Measurements from ENCODE around the gene ADAM33. TPM values are rescaled to one million over a fixed set of nuclear protein-coding genes. Genes with fewer than 3 reads are reported as not detected.

ADAM33 gene
- total and polyA plus RNA-seq, 2 donors (not counting 1 experiment from before 2014, with no cell fraction given) = not detected

- no peak for ATAC-seq (ENCODE audit: low read depth)
- DNase-seq = no peak
- ChIA-PET CTCF (no interaction called here), POLR2A (no interaction called here)
- no peaks in the 10 kb centered on the region for H3K4me1 Mint-ChIP-seq
- H3K4me1 ChIP-seq (ENCODE audit: control insufficient read depth in 2 of 2, insufficient read depth in 2 of 2, low read length in 2 of 2) = no peaks in the 10 kb centered on the region
- TF ChIP-seq EZH2 (IDR thresholded peaks at IDR 0.05; ENCODE audit: borderline replicate concordance, insufficient read depth, low read depth, low read length, poor library complexity, severe bottlenecking) (no peak), CTCF (IDR thresholded peaks at IDR 0.05) (no peak)
- intact Hi-C loops (cut with micrococcal nuclease) = no loop called here
- no peak overlapping the region for H3K27ac ChIP-seq (ENCODE audit: low read length in 2 of 2)
- no peaks in the 10 kb centered on the region for H3K27me3 Mint-ChIP-seq
- H2AFZ ChIP-seq (ENCODE audit: insufficient read depth, low read depth, low read length, poor library complexity, severe bottlenecking) = no peak overlapping the region
- H3K36me3 ChIP-seq (replicated peaks in 1 of 2; ENCODE audit: control extremely low read depth in 1 of 2, control insufficient read depth in 1 of 2, extremely low read depth in 1 of 2, insufficient read depth in 2 of 2, low read length in 1 of 2) = peaks cover 0 to 7% of the 10 kb centered on the region in 2 experiments
- no peaks in the 10 kb centered on the region for H3K9me3 Mint-ChIP-seq (ENCODE audit: insufficient read depth)
- H3K9me3 ChIP-seq (ENCODE audit: control extremely low read depth in 1 of 3, control insufficient read depth in 2 of 3, insufficient read depth in 1 of 3, low read length in 2 of 3) = no peaks in the 10 kb centered on the region
- no peak overlapping the region for H3K27ac Mint-ChIP-seq
- no peaks in the 10 kb centered on the region for H4K20me1 ChIP-seq (ENCODE audit: control insufficient read depth, insufficient read depth, low read length, poor library complexity, severe bottlenecking)
- H3K27me3 ChIP-seq (replicated peaks in 1 of 4; ENCODE audit: control extremely low read depth in 1 of 4, control insufficient read depth in 3 of 4, insufficient read depth in 4 of 4, low read length in 3 of 4) = no peaks in the 10 kb centered on the region
- no peak overlapping the region for H3K4me3 Mint-ChIP-seq
- H3K79me2 ChIP-seq (ENCODE audit: control insufficient read depth, insufficient read depth, low read length) = no peaks in the 10 kb centered on the region
- no peak overlapping the region for H3K9ac ChIP-seq (ENCODE audit: low read length)
- no peak overlapping the region for H3K4me3 ChIP-seq (ENCODE audit: control extremely low read depth in 1 of 5, extremely low read depth in 1 of 5, insufficient read depth in 1 of 5, low read depth in 2 of 5, low read length in 4 of 5)
- H3K4me2 ChIP-seq (replicated peaks; ENCODE audit: low read depth, low read length, poor library complexity, severe bottlenecking) = no peak overlapping the region
- WGBS (ENCODE audit: insufficient coverage) = 60% methylated on average over 2 of the region's 6 CpGs
Observed at GRCh38 chr20:3633913-3634478, 47.8 kb downstream of the ADAM33 start.

- Histone ChIP-seq H3K79me2 (ENCODE audit: control insufficient read depth, insufficient read depth, low read length) (no peaks in the 10 kb centered on the region), H3K27ac (ENCODE audit: low read length in 2 of 2) (no peak overlapping the region), H4K20me1 (ENCODE audit: control insufficient read depth, insufficient read depth, low read length, poor library complexity, severe bottlenecking) (no peaks in the 10 kb centered on the region), H3K4me3 (ENCODE audit: control extremely low read depth in 1 of 5, extremely low read depth in 1 of 5, insufficient read depth in 1 of 5, low read depth in 2 of 5, low read length in 4 of 5) (no peak overlapping the region), H3K9ac (ENCODE audit: low read length) (no peak overlapping the region), H3K27me3 (replicated peaks in 1 of 4; ENCODE audit: control extremely low read depth in 1 of 4, control insufficient read depth in 3 of 4, insufficient read depth in 4 of 4, low read length in 3 of 4) (no peaks in the 10 kb centered on the region), H3K4me2 (replicated peaks; ENCODE audit: low read depth, low read length, poor library complexity, severe bottlenecking) (no peak overlapping the region), H3K36me3 (replicated peaks in 1 of 2; ENCODE audit: control extremely low read depth in 1 of 2, control insufficient read depth in 1 of 2, extremely low read depth in 1 of 2, insufficient read depth in 2 of 2, low read length in 1 of 2) (peaks cover 0 to 4% of the 10 kb centered on the region in 2 experiments), H3K9me3 (ENCODE audit: control extremely low read depth in 1 of 3, control insufficient read depth in 2 of 3, insufficient read depth in 1 of 3, low read length in 2 of 3) (no peaks in the 10 kb centered on the region), H2AFZ (ENCODE audit: insufficient read depth, low read depth, low read length, poor library complexity, severe bottlenecking) (no peak overlapping the region), H3K4me1 (ENCODE audit: control insufficient read depth in 2 of 2, insufficient read depth in 2 of 2, low read length in 2 of 2) (no peaks in the 10 kb centered on the region)
- no peak overlapping the region for H3K27ac Mint-ChIP-seq
- H3K9me3 Mint-ChIP-seq (ENCODE audit: insufficient read depth) = no peaks in the 10 kb centered on the region
- ChIA-PET POLR2A (no interaction called here), CTCF (no interaction called here)
- no peak for TF ChIP-seq CTCF (IDR thresholded peaks at IDR 0.05)
- no peak for TF ChIP-seq EZH2 (IDR thresholded peaks at IDR 0.05; ENCODE audit: borderline replicate concordance, insufficient read depth, low read depth, low read length, poor library complexity, severe bottlenecking)
- DNase-seq (no peak), ATAC-seq (ENCODE audit: low read depth) (no peak)
- H3K4me3 Mint-ChIP-seq = no peak overlapping the region
- WGBS (ENCODE audit: insufficient coverage) = 100% methylated on average over 5 of the region's 7 CpGs
- H3K27me3 Mint-ChIP-seq = no peaks in the 10 kb centered on the region
- no peaks in the 10 kb centered on the region for H3K4me1 Mint-ChIP-seq
- intact Hi-C loops (cut with micrococcal nuclease) = no loop called here
Observed at GRCh38 chr20:3632311-3633004, 49.4 kb downstream of the ADAM33 start.

All from B cell (primary cell).